IgD-negative memory B cell (primary cell): ENCODE data around the gene ARSB. TPM values are rescaled to one million over a fixed set of nuclear protein-coding genes. Genes with fewer than 3 reads are reported as not detected.
"Not testable (repeated sequence)": the region's sequence is repeated elsewhere in the genome, so short reads cannot be mapped to it uniquely, and the experiment has no call there.

Experiments
- H3K27ac Mint-ChIP-seq, 3 donors: one replicate each; pipeline ENCODE4 v1.8.0; 2020 to 2022; ENCODE audit warnings: mild to moderate bottlenecking in 3 of 3, mixed read lengths in 3 of 3, moderate library complexity in 1 of 3
- H3K27me3 Mint-ChIP-seq: one replicate; pipeline ENCODE4 v1.8.0; 2021; ENCODE audit warnings: mixed read lengths
- H3K36me3 Mint-ChIP-seq: one replicate; pipeline ENCODE4 v1.8.0; 2020; ENCODE audit warnings: mild to moderate bottlenecking, mixed read lengths
- H3K4me1 Mint-ChIP-seq, 3 donors: one replicate each; pipeline ENCODE4 v1.8.0; 2020 to 2022; ENCODE audit warnings: mixed read lengths in 3 of 3, mild to moderate bottlenecking in 1 of 3
- H3K4me3 Mint-ChIP-seq, 4 donors: one replicate each; pipeline ENCODE4 v1.8.0; 2020 to 2022; ENCODE audit warnings: mild to moderate bottlenecking in 4 of 4, mixed read lengths in 4 of 4, moderate library complexity in 3 of 4
- H3K9me3 Mint-ChIP-seq, 3 donors: one replicate each; pipeline ENCODE4 v1.8.0; 2020 to 2021; ENCODE audit warnings: mixed read lengths in 3 of 3, mild to moderate bottlenecking in 1 of 3
- polyA plus RNA-seq: library from polyadenylated mRNA; unstranded; fragments of 300-500 nt; fragmentation: Illumina TruSeq; gene quantifications from one replicate; pipeline ENCODE4 v1.2.3, GENCODE V29; 2021

Gene ARSB
- polyA plus RNA-seq, 1 donor from 2014 or later = 4.5 TPM

GRCh38 chr5:78735834-78736463, 249.2 kb downstream of the ARSB start:
- Mint-ChIP-seq H3K9me3 (no peaks in the 10 kb centered on the region), H3K36me3 (peaks cover 3% of the 10 kb centered on the region), H3K4me3 (peak overlapping the region in 2 of 4 donors; percentile 66 to 82), H3K27ac (peak overlapping the region in 2 of 3 donors; percentile 61 to 83), H3K4me1 (peaks cover 26 to 32% (median 30%) of the 10 kb centered on the region in 3 donors), H3K27me3 (no peaks in the 10 kb centered on the region)

GRCh38 chr5:78734950-78735349, 250.2 kb downstream of the ARSB start:
- no peaks in the 10 kb centered on the region for H3K27me3 Mint-ChIP-seq
- H3K4me3 Mint-ChIP-seq = no peak overlapping the region
- peaks cover 0 to 2% (median 0%) of the 10 kb centered on the region in 3 donors for H3K9me3 Mint-ChIP-seq
- H3K36me3 Mint-ChIP-seq = peaks cover 3% of the 10 kb centered on the region
- no peak overlapping the region for H3K27ac Mint-ChIP-seq
- H3K4me1 Mint-ChIP-seq = peaks cover 26 to 32% (median 30%) of the 10 kb centered on the region in 3 donors

GRCh38 chr5:78734094-78734845, 250.8 kb downstream of the ARSB start:
- Mint-ChIP-seq H3K9me3 (peaks cover 0 to 2% (median 0%) of the 10 kb centered on the region in 3 donors), H3K27ac (peak overlapping the region in 2 of 3 donors; percentile 25 to 30), H3K4me3 (peak overlapping the region in 1 of 4 donors; percentile 9), H3K27me3 (no peaks in the 10 kb centered on the region), H3K4me1 (peaks cover 26 to 34% (median 30%) of the 10 kb centered on the region in 3 donors), H3K36me3 (peaks cover 3% of the 10 kb centered on the region)

GRCh38 chr5:78732721-78733120, 252.4 kb downstream of the ARSB start:
- peak overlapping the region in 2 of 3 donors; percentile 53 to 71 for H3K27ac Mint-ChIP-seq
- H3K27me3 Mint-ChIP-seq = not testable (repeated sequence)

GRCh38 chr5:78731884-78732283, 253.2 kb downstream of the ARSB start:
- Mint-ChIP-seq H3K4me1 (peaks cover 39 to 41% (median 40%) of the 10 kb centered on the region in 3 donors), H3K27me3 (no peaks in the 10 kb centered on the region), H3K9me3 (peaks cover 0 to 2% (median 0%) of the 10 kb centered on the region in 3 donors), H3K4me3 (no peak overlapping the region), H3K27ac (no peak overlapping the region), H3K36me3 (peaks cover 3% of the 10 kb centered on the region)

More at GRCh38 chr5:78732721-78733120, 252.4 kb downstream of the ARSB start:
- H3K9me3 Mint-ChIP-seq, H3K36me3 Mint-ChIP-seq: not testable (repeated sequence)
- H3K4me3 Mint-ChIP-seq = peak overlapping the region in 1 of 4 donors; percentile 47
- peaks cover 36 to 41% (median 37%) of the 10 kb centered on the region in 3 donors for H3K4me1 Mint-ChIP-seq

GRCh38 chr5:78730300-78731094, 254.6 kb downstream of the ARSB start:
- Mint-ChIP-seq H3K9me3 (peaks cover 0 to 2% (median 0%) of the 10 kb centered on the region in 3 donors), H3K4me1 (peaks cover 29 to 37% (median 36%) of the 10 kb centered on the region in 3 donors), H3K4me3 (no peak overlapping the region), H3K27me3 (no peaks in the 10 kb centered on the region), H3K27ac (peak overlapping the region in 1 of 3 donors; percentile 59), H3K36me3 (peaks cover 3% of the 10 kb centered on the region)

- no peaks in the 10 kb centered on the region for H3K27me3 Mint-ChIP-seq
- H3K36me3 Mint-ChIP-seq = no peaks in the 10 kb centered on the region
- H3K4me1 Mint-ChIP-seq = peaks cover 19 to 34% (median 31%) of the 10 kb centered on the region in 3 donors
- peaks cover 0 to 2% (median 0%) of the 10 kb centered on the region in 3 donors for H3K9me3 Mint-ChIP-seq
- H3K4me3 Mint-ChIP-seq = peak overlapping the region; percentile 30 to 87 (median 74)
- peak overlapping the region; percentile 76 to 99 (median 94) for H3K27ac Mint-ChIP-seq
Observed at GRCh38 chr5:78727786-78728761, 257.0 kb downstream of the ARSB start.

Other genes with a start within 250 kb of the ARSB start
- gene DMGDH, start 84.4 kb upstream of the ARSB start, polyA plus RNA-seq = 0.70 TPM
- not detected for gene BHMT2, start 84.5 kb upstream of the ARSB start, polyA plus RNA-seq
- not detected for gene BHMT, start 126.5 kb upstream of the ARSB start, polyA plus RNA-seq